NCI-H2107 (cell line): ENCODE data around the gene HPSE.
"Not testable (repeated sequence)": the region's sequence is repeated elsewhere in the genome, so short reads cannot be mapped to it uniquely, and the experiment has no call there.

Experiments used
- DNase-seq: peaks from one replicate; lab custom pipeline; 2025; lab: John Stamatoyannopoulos, UW

Gene HPSE

DNA sequence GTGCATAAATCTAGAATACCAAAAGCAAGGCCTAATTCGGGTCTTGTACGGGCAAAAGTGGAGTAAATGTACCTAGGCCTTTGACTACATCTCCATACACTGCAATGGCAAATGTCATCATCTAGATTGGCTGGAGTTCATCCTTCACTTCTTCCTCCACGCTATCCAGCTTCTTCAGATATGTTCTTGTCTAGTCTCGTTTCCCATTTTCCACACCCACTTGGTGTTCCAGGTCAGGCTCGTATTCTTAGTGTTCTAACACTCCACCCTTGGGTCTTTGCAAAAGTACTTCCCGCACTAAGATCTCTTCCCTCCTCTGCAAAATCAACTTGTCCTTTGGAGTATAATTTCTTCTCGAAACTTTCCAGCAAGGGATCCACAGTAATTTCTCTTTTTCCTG is 51.5 kb downstream of the HPSE start:
- no peak for DNase-seq

DNA sequence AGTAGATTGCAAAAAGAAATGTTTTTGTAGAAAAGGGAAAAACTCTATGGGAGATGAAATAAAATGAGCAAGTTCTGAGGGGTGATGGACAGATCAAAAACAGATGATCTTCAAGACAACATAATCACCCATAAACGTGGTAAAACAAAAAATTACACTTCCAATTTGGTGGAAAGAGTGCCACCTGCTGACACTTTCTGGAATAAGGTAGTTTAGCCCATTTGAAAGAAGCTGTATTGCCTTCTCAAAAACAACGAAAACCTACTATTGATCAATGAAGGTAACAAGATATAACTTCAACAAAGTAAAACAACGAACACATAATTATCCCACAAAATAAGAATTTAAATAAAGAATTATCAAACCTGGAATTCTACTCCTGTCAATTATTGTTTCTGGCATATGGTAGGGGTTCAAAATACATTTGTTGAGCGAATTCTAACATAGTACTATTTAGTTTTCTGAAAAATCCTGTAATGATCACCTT is 52.6 kb downstream of the HPSE start:
- no peak for DNase-seq

DNA sequence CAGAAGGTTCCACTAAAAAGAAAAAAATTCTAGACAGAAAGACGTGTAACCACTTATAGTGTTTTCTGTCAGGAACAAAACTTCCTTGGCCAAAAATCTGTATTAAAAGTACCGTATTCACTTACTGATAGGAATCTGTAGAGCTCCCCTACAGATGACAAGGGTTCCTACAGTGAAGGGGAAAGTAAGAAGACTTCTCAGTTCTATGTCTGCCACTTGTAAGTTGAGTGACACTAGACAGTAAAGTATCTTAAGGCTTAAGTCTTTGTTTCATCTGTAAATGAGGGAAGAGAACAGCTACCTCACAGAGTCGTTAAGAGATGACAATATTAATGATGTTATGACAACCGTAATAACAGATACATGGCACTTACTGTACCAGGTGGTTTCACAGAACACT is 53.3 kb downstream of the HPSE start:
- DNase-seq, result no peak

DNA sequence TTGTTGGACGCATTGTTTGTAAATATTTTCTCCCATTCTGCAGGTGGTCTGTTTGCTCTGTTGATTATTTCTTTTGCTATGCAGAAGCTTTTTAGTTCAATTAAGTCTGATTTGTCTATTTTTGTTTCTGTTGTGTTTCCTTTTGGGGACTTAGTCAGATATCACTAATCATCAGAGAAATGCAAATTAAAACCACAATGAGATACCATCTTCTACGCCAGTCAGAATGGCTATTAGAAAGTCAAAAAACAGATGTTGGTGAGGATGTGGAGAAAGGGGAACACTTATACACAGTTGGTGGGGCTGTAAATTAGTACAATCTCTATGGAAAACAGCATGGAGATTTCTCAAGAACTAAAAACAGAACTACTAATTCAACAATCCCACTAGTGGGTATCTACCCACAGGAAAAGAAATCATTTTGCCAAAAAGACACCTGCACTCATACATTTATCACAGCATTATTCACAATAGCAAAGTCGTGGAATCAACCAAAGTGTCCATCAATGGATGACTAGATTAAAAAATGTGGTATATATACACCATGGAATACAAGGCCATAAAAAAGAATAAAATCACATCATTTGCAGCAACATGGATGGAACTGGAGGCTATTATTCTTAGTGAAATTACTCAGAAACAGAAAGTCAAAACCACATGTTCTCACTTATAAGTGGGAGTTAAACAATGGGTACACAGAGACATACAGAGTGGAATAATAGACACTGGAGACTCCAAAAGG is 58.2 kb downstream of the HPSE start:
- DNase-seq, result no peak

- DNase-seq, result not testable (repeated sequence)
Measured at GRCh38 chr4:83273926-83274325, 60.7 kb downstream of the HPSE start.

- no peak for DNase-seq
Measured at GRCh38 chr4:83272900-83273299, 61.7 kb downstream of the HPSE start.

DNA sequence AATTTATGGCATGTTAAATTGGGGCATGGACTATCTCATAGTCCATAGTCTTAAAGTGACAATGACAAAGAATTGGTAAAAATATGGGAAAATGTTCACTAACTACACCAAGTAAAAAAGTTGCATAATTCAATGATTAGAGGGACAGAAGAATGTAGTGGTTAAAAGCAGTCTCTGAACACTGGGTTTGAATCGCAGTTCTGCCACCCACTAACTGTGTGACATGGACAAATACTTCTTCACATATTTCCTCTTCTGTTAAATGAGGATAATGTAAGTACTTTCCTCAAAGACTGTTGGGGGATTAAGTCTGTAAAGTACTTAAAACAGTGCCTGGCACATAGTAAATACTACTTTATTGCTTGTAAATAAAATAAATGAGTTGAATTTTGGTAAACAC is 65.4 kb downstream of the HPSE start:
- DNase-seq, result no peak

GRCh38 chr4:83268491-83268890 is 66.2 kb downstream of the HPSE start:
- DNase-seq, result no peak

GRCh38 chr4:83267830-83268475 is 66.7 kb downstream of the HPSE start:
- DNase-seq, result no peak

DNA sequence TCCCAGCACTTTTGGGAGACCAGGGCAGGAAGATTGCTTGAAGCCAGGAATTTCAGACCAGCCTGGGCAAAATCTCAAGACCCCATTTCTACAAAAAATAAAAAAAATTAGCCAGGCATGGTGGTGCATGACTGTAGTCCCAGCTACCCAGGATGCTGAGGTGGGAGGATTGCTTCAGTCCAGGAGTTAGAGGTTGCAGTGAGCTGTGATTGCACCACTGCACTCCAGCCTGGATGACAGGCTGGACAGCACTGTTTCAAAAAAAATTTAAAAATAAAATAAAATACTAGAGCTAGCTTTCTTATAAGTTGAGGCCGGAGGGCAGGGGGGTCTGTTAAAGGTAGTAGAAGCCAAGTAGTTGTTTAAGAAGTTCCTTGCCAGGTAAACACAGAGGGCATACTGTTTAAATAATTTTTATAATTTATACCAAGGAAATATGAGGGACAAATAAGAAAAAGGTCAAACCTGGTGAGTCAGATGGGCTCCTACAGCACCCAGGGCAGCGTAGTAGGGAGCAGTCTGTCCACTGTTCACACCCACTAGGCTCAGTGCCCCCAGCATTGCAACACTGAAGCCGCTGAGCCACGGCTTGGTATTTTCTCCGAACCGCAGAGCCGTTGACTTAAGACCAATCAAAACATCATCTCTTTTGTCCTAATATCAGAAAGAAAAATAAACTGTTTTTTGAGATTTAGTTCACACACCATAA is 67.4 kb downstream of the HPSE start:
- no peak for DNase-seq

GRCh38 chr4:83266689-83267088 is 68.0 kb downstream of the HPSE start:
- DNase-seq, result no peak

DNA sequence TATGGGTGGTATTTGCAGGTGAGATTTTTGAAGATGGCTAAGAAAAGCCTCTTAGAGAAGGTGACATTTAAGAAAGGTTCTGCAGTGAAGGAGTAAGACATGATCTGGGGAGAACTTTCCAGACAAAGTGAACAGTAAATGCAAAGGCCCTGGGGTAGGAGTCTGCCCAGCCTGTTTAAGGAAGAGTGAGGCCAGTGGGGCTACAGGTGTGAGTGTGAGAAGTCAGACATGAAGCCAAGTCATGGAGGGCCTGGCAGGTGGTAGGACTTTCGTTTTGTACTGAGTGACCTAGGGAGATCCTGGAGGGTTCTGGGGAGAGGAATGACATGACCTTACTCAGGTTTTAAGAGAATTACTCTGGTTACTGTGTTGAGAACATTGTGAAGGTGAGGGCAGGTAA is 71.5 kb downstream of the HPSE start:
- DNase-seq, result no peak

DNA sequence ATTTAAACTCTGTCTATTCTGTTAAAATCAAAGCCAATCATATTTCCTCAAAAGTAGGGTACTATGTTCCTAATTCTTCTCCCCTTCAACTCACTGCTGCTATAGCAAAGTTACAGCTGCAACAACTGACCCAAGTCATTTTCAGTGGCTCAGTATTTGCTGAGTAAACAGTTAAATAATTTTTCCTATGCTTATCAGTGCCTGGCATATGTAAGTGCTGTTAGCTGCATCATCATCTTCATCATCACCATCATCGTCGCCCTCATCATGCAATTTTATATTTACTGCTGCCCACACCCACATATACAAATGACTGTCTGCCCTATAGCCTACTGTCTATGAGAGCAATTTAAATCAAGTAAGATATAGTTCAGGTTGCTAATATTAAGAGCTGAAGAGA is 72.0 kb downstream of the HPSE start:
- DNase-seq, result no peak

- DNase-seq, result no peak
Measured at GRCh38 chr4:83261307-83261706, 73.3 kb downstream of the HPSE start.

GRCh38 chr4:83259586-83259985 is 75.1 kb downstream of the HPSE start:
- DNase-seq, result no peak

GRCh38 chr4:83258461-83258860 is 76.2 kb downstream of the HPSE start:
- no peak for DNase-seq

GRCh38 chr4:83257811-83258210 is 76.8 kb downstream of the HPSE start:
- no peak for DNase-seq

DNA sequence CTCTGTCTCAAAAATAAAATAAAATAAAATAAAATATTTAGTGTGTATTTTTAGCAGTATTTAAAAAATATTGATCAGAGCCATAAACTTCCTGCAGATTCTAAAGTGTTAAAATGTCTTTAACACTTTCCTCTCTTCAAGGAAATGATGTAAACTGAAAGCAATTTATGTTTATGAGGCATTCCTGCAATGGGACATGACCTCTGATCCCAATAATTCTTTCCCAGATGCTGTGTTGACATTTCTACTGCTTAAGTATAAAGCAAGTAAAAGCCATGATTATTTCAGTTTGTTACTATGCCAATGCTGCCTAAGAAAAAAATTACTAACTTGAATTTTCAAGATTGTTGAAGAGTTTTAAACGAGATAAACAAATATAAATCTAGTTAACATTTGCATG is 79.1 kb downstream of the HPSE start:
- no peak for DNase-seq

GRCh38 chr4:83252782-83253405 is 81.8 kb downstream of the HPSE start:
- peak; percentile 2 for DNase-seq

GRCh38 chr4:83251447-83251830 is 83.2 kb downstream of the HPSE start:
- DNase-seq, result no peak

- no peak for DNase-seq
Measured at GRCh38 chr4:83250687-83251446, 83.8 kb downstream of the HPSE start.

DNA sequence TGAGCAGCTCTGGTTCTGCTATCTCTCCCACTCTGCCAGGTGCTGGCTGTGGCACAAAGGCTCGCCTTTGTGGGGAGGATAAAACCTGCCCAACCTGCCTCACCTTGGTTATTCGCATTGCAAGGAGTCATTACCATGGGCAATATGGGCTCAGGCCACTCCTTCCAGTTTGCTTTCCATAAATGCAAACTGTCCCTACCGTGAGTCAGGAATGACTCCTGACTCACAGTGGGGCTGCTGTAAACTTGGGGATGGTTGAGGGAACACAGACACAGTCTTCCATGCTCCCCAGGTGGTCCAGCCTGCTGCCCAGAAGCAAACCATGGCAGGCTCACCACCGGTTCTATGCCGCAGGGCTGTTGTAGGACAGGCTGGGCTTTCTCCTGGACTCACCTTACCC is 86.2 kb downstream of the HPSE start:
- DNase-seq, result no peak
